Measurements from ENCODE around the gene SPEN.
"Not testable (repeated sequence)": the region's sequence is repeated elsewhere in the genome, so short reads cannot be mapped to it uniquely, and the experiment has no call there.

The SPEN gene

DNA sequence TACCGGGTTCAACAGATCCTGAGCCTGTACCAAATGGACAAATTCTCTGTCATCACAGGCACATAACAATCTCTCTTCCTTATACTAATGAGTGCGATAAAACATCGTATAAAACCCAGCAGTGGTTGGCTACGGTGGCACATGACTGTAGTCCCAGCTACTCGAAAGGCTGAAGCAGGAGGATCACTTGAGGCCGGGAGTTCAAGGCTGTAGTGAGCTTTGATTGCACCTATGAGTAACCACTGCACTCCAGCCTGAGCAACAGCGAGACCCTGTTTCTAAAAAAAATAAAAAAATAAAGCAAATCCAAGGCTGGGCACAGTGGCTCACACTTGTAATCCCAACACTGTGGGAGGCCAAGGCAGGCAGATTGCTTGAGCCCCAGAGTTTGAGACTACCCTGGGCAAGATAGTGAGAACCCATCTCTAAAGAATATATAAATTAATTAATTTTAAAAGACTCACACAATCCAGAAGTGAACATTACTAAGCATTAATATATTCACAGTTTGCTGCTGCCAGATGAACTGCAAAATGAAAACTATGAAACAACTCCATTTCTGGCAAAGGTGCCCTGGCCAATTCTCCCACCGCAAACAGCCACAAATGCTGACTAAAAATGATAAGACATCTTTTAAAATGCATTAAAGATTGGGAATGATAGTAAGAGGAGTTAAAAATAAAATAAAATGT, 115.3 kb downstream of the SPEN start:
- DNase-seq (ENCODE audit: low read depth) = no peak

DNA sequence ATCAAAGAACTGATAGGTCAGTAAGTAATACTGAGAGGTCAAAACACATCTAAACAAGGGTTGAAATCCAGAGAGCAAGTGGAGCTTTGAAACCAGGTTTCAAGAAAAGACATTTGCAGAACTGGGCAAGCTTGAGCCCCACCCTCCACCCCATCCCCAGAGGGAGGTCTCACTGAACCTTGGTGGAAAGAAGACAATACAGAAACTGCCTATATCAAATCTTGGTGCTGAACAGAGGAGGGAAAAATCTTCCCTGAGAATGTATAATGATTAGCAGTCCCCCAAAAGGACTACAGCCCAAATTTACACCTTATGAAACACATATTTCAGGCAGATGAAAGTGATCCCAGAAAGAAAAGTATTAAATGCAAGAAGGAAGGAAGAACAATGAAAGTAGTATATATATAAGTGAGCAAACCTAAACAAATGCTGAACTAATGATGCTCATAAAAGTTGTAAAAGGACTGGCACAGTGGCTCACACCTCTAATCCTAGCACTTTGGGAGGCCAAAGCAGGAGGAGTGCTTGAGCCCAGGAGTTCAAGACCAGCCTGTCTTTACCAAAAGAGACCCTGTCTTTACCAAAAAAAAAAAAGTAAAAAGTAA, 116.0 kb downstream of the SPEN start:
- no peak for DNase-seq (ENCODE audit: low read depth)

DNA sequence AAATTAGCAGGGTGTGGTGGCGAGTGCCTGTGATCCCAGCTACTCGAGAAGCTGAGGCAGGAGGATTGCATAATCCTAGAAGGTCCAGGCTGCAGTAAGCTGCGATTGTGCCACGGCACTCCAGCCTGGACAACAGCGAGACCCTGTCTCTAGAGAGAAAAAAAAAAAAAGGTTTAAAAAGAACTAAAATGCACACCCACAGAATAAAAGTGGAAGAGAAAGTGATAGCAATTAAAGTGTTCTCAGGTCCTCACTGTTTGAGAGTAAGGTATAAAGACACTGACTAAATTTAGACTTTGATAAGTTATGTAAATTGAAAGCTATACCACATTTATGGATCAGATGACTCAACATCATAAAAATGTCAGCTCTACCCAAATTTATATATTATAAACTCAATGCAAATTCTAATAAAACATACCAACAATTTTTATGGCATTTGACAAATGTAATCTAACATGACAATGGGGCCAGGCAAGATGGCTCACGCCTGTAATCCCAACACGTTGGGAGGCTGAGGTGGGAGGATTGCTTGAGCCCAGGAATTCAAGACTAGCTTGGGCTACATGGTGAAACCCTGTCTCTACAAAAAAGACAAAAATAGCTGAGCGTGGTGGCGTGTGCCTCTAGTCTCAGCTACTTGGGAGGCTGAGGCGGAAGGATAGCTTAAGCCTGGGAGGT, 116.6 kb downstream of the SPEN start:
- no peak for DNase-seq (ENCODE audit: low read depth)

DNA sequence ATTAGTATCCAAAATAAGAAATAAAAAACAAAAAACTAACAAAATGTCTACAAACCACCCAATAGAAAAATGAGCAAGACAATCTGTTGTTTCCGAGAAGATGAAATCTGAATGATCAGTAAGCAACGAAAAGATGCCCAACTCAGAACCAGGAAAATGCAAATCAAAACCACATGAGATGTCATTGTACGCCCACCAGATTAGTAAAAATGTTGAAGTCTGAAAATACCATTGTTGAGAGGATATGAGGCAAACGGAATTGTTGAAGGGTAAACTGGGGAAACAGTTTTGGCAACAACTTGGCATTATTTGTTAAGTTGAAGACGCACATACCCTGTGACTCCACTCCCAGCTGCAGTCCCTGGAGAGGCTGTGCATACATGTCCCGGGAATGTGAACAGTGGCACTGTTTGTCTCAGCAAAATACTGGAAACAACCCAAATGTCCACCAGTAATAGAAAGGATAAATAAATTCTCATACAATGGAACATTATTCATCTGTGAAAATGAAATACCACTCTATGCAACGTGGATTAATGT, 117.8 kb downstream of the SPEN start:
- DNase-seq (ENCODE audit: low read depth) = no peak

DNA sequence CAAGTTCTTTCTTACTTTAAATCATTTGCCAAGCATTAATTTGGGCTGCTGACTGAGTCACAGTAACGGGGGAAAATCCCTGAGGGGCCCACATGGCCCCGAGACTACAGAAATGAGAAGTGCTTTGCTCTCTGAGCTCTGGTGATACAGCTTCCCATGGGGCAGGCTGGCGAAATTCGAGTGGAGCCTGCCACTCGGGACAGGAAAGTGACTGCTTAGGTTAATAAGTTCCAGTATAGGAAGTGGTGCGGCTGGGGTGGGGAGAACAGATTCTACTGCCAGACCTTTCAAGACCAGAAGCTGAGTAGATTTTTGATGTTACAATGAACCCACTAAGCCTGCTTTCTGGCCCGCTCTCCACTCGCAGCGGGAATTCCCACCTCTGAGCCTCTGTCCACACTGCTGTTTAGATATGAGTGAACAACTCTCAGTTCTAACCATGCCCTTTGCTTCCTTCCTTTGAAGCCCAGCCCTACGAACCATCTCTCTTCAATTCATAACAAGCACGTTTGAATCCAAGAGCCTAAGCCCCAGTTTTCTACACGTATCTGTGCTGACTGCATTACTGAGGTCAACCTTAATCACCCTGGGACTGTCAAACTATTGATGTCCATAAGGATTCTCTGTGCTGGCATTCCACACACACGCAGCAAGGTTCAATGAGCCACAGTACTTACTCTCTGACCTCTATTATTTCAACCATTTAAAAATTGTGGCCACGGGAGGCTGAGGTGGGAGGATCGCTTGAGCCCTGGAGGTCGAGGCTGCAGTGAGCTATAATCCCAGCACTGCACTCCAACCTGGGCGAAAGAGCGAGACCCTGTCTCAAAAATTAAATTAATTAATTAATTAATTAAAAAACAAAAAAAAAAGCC, 118.8 kb downstream of the SPEN start:
- DNase-seq (ENCODE audit: low read depth) = peak; percentile 57

DNA sequence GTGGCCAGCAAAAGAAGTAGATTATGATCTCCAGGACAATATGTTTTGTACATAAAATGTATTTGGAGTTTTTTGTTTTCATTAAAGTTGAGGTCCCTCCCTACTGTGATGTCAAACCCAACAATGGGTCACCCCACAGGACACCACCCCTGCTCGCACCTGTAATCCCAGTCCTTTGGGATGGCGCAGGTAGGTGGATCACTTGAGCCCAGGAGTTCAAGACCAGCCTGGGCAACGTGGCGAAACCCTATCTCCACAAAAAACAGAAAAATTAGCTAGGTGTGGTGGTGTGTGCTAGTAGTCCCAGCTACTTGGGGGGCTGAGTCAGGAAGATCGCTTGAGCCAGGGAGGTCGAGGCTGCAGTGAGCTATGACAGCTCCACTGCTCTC, 119.4 kb downstream of the SPEN start:
- DNase-seq (ENCODE audit: low read depth) = no peak

DNA sequence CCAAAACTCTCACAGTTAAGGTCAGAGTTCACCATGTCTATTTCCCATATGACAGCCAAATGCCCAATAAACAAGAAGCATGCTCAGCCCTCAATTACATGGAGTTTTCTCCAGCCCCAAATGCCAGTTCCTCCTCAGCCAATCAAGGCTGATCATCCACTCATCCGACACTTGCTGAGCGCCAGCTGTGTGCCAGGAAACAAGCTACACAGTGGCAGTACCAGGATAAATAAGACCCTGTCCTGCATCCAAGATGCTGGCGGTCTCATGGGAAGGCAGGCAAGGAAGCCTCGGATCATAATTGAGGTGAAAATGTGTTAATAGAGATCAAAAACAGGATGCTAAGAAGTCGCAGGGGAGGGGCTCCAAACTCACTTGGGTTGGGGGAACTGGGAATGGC, 120.7 kb downstream of the SPEN start:
- DNase-seq (ENCODE audit: low read depth) = no peak

DNA sequence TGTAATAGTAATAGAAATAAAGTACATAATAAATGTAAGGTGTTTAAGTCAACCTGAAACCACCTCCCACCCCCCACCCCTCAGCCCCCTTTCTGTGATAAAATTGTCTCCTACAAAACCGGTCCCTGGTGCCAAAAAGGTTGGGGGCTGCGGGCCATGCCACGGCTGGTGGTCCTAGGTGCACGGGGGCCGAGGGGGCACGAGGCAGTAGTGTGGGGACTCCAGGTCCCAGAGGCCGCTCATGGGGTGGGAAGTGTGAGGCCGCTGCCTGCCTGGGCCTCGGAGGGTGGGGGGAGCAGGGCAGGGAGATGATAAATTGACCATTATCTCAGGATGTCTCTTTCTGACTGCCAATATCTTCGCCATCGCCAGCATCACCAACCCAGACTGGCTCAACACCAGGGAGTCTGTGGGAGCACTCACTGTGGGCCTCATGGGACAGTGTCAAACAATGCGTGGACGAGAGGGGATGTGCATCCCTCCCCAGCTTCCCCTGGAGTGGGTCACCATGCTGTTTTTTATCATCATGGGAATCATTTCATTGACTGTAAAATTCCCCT, 121.9 kb downstream of the SPEN start:
- DNase-seq (ENCODE audit: low read depth) = no peak

DNA sequence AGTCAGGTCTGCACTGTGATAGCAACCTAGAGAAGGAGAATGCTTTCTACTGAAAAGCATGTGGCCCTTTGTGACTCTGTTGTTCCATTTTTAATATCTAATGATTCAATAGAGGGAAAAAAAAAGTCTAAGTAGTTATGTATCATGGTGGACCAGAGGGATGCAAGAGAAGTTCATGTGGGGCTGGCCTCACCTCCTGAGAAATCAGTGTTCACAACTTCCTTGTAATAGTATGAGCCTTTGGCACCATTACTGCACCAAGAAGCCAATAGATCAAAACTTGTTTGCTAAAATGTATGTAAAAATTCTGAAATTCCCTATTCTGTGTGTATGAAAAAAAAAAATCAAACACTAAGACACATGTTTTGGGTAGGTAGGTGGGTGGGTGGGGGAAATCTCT, 123.4 kb downstream of the SPEN start:
- no peak for DNase-seq (ENCODE audit: low read depth)

DNA sequence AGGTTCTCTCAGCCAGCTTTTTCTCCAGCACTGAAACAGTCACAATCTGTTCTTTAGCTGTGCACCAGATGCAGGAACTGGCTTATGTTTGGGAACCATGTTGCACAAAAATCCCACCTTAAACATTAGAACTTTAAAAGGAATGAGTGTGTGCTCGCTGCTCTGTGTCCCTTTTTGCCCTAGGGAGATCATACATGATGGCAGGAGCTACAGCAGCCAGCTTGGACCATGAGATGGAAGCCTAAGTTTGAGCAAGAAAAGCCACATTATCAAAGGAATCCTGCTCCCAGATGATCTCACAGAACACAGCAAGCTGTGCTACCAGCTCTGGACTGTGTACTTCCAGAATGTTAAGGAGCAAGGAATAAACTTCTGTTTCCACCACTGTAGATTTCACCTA, 124.9 kb downstream of the SPEN start:
- DNase-seq (ENCODE audit: low read depth) = no peak

DNA sequence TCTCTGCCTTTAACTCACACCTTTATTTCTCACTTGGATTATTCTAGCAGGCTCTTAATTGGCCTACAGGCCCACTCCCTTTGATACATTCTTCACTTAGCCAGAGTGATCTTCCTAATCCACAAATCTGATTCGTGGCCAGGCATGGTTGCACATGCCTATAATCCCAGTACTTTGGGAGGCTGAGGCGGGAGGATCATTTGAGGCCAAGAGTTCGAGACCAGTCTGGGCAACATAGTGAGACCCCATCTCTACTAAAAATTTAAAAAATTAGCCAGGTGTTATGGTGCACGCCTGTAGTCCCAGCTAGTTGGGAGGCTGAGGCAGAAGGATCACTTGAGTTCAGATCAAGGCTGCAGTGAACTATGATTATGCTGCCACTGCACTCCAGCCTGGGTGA, 126.3 kb downstream of the SPEN start:
- no peak for DNase-seq (ENCODE audit: low read depth)

DNA sequence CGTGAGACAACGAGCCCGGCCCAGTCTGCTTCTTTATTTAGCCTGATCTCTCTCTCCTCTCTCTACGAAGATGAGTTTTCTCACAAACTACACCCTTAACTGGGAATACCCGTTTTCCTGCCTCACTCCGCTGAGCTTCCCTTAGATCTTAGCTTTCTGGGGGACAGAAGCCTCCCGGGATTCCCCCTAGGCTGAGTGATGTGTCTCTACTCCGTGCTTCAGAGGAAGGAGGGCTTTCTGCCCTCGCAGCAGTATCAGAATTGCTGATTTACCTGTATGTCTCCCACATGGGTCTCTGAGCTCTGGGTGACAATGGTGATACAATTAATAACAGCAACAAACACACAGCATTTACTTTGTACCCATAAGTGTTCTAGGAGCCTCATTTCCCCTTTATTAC, 127.3 kb downstream of the SPEN start:
- DNase-seq (ENCODE audit: low read depth) = no peak

DNA sequence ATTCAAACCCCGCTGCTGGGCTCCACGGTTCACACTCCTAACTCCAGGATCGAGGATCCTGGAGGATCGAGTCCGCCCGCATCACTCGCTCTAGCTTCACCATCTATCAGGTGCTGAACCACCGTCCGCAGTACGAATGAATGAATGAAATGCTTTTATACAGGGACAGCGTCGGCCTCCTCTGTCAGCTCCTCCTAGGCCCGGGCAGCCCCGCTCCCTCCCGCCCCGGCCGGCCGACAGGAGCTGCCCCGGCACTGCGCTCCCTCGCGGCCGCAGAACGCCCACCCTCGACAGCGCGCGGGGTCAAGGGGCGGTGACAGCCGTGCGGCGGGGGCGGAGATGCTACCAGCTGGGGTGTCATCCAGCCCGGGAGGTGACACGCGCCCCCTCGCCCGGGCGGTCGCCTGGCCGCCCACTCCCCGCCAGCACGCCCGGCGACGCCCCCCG, 127.9 kb downstream of the SPEN start:
- DNase-seq (ENCODE audit: low read depth) = peak; percentile 55

DNA sequence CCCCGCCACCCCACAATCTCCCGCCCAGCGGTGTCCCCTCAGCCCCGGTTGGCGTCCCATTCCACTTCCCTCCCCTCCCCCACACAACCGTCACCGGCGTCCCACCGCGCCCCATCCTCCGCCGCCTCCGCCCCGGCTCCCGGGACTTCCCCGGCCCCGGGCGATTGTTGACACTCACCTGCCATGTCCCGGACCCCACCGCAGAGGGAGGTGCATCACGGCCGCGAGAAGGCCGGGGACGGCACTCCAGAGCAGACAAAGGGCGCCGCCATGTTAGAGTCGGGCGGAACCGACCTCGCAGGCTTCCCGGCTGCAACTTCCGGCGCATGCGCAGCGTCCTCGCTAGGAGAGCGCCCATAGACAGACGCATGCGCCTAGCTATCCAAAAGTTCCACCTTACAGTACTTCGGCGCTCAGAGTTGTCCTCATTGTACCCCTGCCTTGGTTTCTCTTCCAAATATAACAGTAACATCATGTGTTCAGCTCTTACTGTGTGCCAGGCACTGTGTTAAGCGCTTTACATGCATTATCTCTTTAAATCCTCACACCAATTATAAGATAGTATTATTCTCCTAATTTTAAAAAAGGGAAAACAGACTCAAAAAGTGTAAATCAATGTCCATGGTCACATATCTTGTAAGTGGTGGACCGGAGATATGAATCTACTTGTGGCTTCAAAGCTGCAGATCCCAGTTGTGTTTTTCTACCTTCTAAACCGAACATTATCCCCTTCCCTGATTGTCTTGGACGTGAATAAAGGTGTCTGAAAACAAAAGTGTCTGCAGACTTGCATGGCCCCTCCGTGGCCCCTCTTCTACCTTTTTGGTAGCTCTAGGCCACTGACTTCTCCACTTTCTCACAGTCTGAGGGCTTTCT, 128.5 kb downstream of the SPEN start, which contains the start of gene ZBTB17:
TSS of gene ZBTB17 (minus strand) at position 297 of the 876 bp plus-strand sequence. CDS start 27,606 bp downstream, outside the sequence.
- peak; percentile 91 for DNase-seq (ENCODE audit: low read depth)

DNA sequence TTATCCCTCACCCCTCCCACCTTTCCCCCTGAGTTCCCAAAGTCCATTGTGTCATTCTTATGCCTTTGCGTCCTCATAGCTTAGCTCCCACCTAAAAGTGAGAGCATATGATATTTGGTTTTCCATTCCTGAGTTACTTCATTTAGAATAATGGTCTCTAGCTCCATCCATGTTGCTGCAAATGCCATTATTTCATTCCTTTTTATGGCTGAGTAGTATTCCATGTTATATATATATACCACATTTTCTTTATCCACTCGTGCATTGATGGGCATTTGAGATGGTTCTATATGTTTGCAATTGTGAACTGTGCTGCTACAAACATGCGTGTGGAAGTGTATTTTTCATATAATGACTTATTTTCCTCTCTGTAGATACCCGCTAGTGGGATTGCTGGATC, 130.4 kb downstream of the SPEN start:
- not testable (repeated sequence) for DNase-seq (ENCODE audit: low read depth)

DNA sequence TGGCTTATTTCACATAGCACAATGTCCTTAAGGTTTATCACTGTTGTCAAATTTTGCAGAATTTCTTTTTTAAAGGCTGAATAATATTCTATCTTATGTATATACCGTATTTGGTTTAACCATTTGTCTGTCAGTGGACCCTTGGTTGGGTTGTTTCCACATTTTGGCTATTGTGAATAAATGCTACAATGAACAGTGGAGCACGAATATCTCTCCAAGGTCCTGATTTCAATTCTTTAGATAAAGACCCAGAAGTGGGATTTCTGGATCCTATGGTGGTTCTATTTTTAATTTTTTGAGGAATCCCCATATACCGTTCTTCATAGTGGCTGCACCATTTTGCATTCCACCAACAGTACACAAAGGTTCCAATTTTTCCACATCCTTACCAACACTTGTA, 134.2 kb downstream of the SPEN start:
- no peak for DNase-seq (ENCODE audit: low read depth)

DNA sequence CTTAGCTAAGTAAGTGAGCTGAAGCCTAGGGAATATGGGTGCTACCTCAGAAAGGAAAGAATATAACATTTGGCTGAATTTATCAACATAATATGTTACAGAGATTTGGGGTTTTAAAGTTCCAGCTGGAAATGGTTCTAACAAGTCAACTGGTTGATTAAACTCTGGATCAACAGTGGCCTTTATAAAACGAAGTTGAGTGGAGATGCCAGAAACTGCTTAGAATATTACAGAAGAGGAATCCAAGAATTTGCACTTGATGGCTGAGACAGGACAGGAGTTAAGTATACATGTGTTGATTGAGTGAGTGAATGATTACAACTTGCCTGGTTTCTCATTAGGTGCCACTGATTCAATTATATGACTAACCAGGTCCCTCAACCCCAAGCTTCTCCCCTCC, 135.8 kb downstream of the SPEN start:
- no peak for DNase-seq (ENCODE audit: low read depth)

DNA sequence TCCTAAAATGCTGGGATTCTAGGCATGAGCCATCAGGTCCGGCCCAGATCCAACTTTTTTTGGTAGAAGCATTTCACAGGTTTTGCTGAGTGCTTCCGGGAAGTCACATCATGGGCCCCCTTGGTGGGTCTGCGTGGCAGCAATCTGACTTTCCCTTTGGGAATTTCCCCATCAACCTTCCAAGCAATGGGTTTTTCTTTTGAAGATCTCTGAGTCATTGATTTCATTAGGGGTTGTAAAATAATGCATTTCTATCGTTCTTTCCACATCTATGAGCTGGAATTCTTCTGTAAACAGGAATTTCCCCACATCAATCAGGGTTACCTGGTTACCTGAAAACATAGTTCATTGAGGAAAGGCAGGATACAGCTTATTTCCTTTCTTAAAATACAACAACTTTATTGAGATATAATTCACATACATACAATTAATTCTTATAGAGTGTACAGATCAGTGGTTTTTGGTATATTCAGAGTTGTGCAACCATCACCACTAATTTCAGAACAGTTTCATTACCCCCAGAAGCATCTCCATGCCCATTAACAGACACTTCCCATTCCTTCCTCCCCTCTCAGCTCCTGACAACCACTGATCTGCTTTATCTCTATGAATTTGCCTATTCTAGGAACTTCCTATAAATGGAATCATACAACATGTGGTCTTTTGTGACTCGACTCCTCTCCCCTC, 138.2 kb downstream of the SPEN start:
- DNase-seq (ENCODE audit: low read depth) = no peak

DNA sequence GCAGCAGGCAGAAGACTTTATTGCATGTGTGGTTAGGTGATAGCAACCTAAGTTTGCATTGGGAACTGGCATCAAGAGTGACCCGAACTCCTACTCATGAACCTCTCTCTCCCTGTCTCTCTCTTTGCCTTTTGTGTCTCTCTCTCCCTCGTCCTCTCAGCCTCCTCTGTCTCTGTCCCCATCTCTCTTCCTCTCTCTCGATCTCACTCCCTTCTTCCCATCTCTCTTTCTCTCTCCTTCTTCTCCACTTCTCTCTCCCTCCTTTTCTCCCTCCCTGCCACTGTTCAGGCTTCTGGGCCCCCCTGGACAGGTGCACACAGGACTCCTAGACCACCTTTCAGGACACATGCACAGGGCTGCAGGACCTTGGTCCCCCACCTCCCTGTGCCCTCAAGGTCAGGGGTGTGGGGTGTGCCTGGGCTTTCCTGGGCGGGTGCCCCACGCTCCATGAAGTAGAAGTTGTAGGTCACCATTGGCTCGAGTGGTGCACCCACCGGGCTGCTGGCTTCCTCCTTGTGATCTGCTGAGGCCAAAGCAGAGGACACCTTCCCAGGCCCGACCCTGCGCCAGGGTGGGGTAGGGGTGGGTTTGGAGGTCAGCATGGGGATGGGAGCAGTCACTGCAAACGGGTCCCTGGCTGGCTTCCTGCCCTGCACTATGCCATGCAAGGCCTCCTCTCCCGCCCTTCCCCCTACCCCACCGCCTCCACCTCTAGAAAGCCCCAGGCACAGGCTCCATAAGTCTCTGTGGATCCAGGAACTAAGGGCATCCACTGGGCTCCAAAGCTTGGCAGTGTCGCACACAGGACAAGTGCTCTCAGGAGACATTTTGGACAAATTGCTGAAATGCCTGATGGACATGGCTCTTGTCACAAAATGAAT, 141.6 kb downstream of the SPEN start:
- no peak for DNase-seq (ENCODE audit: low read depth)
